K562 (cell line): ENCODE measurements around the gene PPIE. TPM values are rescaled to one million over a fixed set of nuclear protein-coding genes. Genes with fewer than 3 reads are reported as not detected.
A peak's percentile ranks its signal among the peaks of the same experiment; 100 is the strongest.

Experiments used
- CAMTA2 ChIP-seq: fragments of 250-450 bp; sonication (Bioruptor Pico); conservative IDR thresholded peaks from 2 replicates; pipeline ENCODE4 v1.5.1; 2022
- PYGO2 ChIP-seq: fragments of 450-650 bp; IDR thresholded peaks from 2 replicates; pipeline ENCODE4 v1.6.1; 2016; ENCODE audit warnings: mild to moderate bottlenecking, missing genetic modification characterization, moderate library complexity, missing compliant biosample characterization
- RFX1 ChIP-seq: fragments of 450-650 bp; IDR thresholded peaks from 2 replicates; pipeline ENCODE4 v1.6.1; 2016; ENCODE audit warnings: mild to moderate bottlenecking, moderate library complexity
- ZNF707 ChIP-seq: fragments of 250-450 bp; sonication (Bioruptor Pico); conservative IDR thresholded peaks from 2 replicates; pipeline ENCODE4 v1.8.0; 2022; ENCODE audit warnings: inconsistent platforms, mild to moderate bottlenecking, moderate library complexity
- polyA plus RNA-seq, 8 experiments: library from polyadenylated mRNA; depleted of rRNA in 4 of 8; stranded (reverse) in 5 of 8; unstranded in 3 of 8; fragments of >200 nt; fragmentation: Nextera tagmentation in 2 of 8; fragmentation: Illumina TruSeq in 1 of 8; extraction: Ambion mirVana in 2 of 8; extraction: Trizol in 1 of 8; gene quantifications; 2 replicates each; pipeline versions ENCODE4 v1.2.1 to v1.2.3, GENCODE V29; 2011 to 2014; ENCODE audit warnings: inconsistent platforms in 1 of 8, missing spikeins in 1 of 8
- total RNA-seq, 7 experiments: library from RNA; depleted of rRNA in 6 of 7; stranded (reverse); fragments of >200 nt in 6 of 7; fragmentation: Illumina TruSeq in 2 of 7; extraction: Trizol in 2 of 7; gene quantifications; 2 replicates each; pipeline versions ENCODE4 v1.2.1 to v1.2.3, GENCODE V29; 2011 to 2021; ENCODE audit warnings: low replicate concordance in 1 of 7
- TF ChIP-seq, protein P1 (sequence below): fragments of 200-600 bp; sonication (generic); IDR thresholded peaks from one replicate; pipeline ENCODE4 v1.6.1; 2012; ENCODE audit warnings: mild to moderate bottlenecking, low read depth, low read length, inconsistent platforms
- TF ChIP-seq, protein P2 (sequence below), 2 experiments: fragments of 450-650 bp; IDR thresholded peaks; 2 replicates each; pipeline ENCODE4 v1.6.1; 2016; ENCODE audit warnings: mild to moderate bottlenecking in 2 of 2, borderline replicate concordance in 1 of 2, low read depth in 1 of 2, moderate library complexity in 1 of 2

Gene PPIE
- total and polyA plus RNA-seq, 9 of the 15 experiments (the other 6 are each of a cell fraction or from before 2014, with no cell fraction given), result 75.4 to 444 (median 131) TPM

GRCh38 chr1:39720094-39720999 is 18.3 kb upstream of the PPIE start (continued):
- TF ChIP-seq PYGO2 (no peak), ZNF707 (no peak), RFX1 (peak; percentile 50), CAMTA2 (CRISPR knock-in tag) (no peak)
- TF ChIP-seq, protein P1, sequence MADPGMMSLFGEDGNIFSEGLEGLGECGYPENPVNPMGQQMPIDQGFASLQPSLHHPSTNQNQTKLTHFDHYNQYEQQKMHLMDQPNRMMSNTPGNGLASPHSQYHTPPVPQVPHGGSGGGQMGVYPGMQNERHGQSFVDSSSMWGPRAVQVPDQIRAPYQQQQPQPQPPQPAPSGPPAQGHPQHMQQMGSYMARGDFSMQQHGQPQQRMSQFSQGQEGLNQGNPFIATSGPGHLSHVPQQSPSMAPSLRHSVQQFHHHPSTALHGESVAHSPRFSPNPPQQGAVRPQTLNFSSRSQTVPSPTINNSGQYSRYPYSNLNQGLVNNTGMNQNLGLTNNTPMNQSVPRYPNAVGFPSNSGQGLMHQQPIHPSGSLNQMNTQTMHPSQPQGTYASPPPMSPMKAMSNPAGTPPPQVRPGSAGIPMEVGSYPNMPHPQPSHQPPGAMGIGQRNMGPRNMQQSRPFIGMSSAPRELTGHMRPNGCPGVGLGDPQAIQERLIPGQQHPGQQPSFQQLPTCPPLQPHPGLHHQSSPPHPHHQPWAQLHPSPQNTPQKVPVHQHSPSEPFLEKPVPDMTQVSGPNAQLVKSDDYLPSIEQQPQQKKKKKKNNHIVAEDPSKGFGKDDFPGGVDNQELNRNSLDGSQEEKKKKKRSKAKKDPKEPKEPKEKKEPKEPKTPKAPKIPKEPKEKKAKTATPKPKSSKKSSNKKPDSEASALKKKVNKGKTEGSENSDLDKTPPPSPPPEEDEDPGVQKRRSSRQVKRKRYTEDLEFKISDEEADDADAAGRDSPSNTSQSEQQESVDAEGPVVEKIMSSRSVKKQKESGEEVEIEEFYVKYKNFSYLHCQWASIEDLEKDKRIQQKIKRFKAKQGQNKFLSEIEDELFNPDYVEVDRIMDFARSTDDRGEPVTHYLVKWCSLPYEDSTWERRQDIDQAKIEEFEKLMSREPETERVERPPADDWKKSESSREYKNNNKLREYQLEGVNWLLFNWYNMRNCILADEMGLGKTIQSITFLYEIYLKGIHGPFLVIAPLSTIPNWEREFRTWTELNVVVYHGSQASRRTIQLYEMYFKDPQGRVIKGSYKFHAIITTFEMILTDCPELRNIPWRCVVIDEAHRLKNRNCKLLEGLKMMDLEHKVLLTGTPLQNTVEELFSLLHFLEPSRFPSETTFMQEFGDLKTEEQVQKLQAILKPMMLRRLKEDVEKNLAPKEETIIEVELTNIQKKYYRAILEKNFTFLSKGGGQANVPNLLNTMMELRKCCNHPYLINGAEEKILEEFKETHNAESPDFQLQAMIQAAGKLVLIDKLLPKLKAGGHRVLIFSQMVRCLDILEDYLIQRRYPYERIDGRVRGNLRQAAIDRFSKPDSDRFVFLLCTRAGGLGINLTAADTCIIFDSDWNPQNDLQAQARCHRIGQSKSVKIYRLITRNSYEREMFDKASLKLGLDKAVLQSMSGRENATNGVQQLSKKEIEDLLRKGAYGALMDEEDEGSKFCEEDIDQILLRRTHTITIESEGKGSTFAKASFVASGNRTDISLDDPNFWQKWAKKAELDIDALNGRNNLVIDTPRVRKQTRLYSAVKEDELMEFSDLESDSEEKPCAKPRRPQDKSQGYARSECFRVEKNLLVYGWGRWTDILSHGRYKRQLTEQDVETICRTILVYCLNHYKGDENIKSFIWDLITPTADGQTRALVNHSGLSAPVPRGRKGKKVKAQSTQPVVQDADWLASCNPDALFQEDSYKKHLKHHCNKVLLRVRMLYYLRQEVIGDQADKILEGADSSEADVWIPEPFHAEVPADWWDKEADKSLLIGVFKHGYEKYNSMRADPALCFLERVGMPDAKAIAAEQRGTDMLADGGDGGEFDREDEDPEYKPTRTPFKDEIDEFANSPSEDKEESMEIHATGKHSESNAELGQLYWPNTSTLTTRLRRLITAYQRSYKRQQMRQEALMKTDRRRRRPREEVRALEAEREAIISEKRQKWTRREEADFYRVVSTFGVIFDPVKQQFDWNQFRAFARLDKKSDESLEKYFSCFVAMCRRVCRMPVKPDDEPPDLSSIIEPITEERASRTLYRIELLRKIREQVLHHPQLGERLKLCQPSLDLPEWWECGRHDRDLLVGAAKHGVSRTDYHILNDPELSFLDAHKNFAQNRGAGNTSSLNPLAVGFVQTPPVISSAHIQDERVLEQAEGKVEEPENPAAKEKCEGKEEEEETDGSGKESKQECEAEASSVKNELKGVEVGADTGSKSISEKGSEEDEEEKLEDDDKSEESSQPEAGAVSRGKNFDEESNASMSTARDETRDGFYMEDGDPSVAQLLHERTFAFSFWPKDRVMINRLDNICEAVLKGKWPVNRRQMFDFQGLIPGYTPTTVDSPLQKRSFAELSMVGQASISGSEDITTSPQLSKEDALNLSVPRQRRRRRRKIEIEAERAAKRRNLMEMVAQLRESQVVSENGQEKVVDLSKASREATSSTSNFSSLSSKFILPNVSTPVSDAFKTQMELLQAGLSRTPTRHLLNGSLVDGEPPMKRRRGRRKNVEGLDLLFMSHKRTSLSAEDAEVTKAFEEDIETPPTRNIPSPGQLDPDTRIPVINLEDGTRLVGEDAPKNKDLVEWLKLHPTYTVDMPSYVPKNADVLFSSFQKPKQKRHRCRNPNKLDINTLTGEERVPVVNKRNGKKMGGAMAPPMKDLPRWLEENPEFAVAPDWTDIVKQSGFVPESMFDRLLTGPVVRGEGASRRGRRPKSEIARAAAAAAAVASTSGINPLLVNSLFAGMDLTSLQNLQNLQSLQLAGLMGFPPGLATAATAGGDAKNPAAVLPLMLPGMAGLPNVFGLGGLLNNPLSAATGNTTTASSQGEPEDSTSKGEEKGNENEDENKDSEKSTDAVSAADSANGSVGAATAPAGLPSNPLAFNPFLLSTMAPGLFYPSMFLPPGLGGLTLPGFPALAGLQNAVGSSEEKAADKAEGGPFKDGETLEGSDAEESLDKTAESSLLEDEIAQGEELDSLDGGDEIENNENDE, result no peak
- TF ChIP-seq, protein P2, sequence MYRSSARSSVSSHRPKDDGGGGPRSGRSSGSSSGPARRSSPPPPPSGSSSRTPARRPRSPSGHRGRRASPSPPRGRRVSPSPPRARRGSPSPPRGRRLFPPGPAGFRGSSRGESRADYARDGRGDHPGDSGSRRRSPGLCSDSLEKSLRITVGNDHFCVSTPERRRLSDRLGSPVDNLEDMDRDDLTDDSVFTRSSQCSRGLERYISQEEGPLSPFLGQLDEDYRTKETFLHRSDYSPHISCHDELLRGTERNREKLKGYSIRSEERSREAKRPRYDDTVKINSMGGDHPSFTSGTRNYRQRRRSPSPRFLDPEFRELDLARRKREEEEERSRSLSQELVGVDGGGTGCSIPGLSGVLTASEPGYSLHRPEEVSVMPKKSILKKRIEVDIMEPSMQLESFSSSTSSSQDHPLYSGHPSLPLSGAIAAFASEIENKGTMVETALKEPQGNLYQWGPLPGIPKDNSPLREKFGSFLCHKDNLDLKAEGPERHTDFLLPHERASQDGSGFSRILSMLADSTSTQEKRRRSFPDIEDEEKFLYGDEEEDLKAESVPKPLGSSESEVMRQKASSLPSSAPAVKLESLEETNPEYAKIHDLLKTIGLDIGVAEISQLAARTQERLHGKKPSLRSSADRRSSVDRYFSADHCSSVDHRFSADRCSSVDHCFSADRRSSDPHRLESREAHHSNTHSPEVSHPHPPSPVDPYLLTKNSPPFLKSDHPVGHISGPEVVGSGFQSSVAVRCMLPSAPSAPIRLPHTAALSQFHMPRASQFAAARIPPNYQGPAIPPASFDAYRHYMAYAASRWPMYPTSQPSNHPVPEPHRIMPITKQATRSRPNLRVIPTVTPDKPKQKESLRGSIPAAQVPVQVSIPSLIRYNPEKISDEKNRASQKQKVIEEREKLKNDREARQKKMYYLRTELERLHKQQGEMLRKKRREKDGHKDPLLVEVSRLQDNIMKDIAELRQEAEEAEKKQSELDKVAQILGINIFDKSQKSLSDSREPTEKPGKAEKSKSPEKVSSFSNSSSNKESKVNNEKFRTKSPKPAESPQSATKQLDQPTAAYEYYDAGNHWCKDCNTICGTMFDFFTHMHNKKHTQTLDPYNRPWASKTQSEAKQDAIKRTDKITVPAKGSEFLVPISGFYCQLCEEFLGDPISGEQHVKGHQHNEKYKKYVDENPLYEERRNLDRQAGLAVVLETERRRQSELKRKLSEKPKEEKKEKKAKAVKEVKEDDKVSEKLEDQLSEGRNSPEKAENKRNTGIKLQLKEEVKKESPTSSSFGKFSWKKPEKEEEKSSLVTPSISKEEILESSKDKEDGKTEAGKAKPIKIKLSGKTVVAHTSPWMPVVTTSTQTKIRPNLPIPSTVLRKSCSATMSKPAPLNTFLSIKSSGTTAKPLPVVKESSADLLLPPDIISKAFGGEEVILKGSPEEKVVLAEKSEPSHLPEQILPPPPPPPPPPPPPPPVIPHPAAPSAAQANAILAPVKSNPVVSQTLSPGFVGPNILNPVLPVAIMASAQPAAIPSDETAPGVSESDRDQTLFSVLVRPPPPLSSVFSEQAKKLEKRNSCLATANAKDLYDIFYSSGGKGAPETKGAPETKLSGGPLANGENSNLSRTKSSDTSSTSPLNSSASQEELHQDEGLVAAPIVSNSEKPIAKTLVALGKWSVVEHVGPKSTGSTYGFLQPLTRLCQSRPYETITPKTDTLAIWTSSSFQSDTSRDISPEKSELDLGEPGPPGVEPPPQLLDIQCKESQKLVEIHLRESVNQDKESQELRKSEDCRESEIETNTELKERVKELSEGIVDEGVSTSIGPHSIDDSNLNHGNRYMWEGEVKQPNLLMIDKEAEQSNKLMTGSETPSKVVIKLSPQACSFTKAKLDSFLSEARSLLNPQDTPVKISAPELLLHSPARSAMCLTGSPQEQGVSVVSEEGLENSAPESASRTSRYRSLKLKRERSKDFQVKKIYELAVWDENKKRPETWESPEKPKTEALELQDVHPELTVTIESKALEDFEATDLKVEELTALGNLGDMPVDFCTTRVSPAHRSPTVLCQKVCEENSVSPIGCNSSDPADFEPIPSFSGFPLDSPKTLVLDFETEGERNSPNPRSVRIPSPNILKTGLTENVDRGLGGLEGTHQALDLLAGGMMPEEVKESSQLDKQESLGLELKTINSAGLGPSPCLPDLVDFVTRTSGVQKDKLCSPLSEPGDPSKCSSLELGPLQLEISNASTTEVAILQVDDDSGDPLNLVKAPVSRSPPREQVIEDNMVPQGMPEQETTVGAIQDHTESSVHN (IDR thresholded peaks at IDR 0.05; ENCODE audit: borderline replicate concordance in 1 of 2, low read depth in 1 of 2), result no peak
